ENCODE measurements around the gene CARMIL3.
A peak's percentile ranks its signal among the peaks of the same experiment; 100 is the strongest.
"Not testable (repeated sequence)": the region's sequence is repeated elsewhere in the genome, so short reads cannot be mapped to it uniquely, and the experiment has no call there.

Gene CARMIL3

GRCh38 chr14:24040692-24041091 is 11.1 kb upstream of the CARMIL3 start:
- DNase-seq (ENCODE audit: low read depth in 2 of 2): no peak

GRCh38 chr14:24042746-24043145 is 9.1 kb upstream of the CARMIL3 start:
- DNase-seq (ENCODE audit: low read depth in 2 of 2): no peak

- DNase-seq (ENCODE audit: low read depth in 2 of 2): not testable (repeated sequence)
Measured at GRCh38 chr14:24049002-24049401, 2.8 kb upstream of the CARMIL3 start.

GRCh38 chr14:24050753-24051152 is 1.1 kb upstream of the CARMIL3 start:
- DNase-seq (ENCODE audit: low read depth in 2 of 2): not testable (repeated sequence)

- DNase-seq (ENCODE audit: low read depth in 2 of 2): no peak
Measured at GRCh38 chr14:24051176-24051788, 527 bp upstream of the CARMIL3 start.

GRCh38 chr14:24052656-24053547 is 1.1 kb downstream of the CARMIL3 start:
- peak; percentile 39 to 62 for DNase-seq (ENCODE audit: low read depth in 2 of 2)

GRCh38 chr14:24053548-24054323 is 1.9 kb downstream of the CARMIL3 start:
- DNase-seq (ENCODE audit: low read depth in 2 of 2): no peak

- DNase-seq (ENCODE audit: low read depth in 2 of 2): no peak
Measured at GRCh38 chr14:24054324-24054641, 2.5 kb downstream of the CARMIL3 start.

GRCh38 chr14:24054646-24055045 is 2.8 kb downstream of the CARMIL3 start:
- no peak for DNase-seq (ENCODE audit: low read depth in 2 of 2)

GRCh38 chr14:24055971-24056799 is 4.4 kb downstream of the CARMIL3 start:
- no peak for DNase-seq (ENCODE audit: low read depth in 2 of 2)

- no peak for DNase-seq (ENCODE audit: low read depth in 2 of 2)
Measured at GRCh38 chr14:24056800-24057184, 5.0 kb downstream of the CARMIL3 start.

GRCh38 chr14:24057271-24057670 is 5.5 kb downstream of the CARMIL3 start:
- no peak for DNase-seq (ENCODE audit: low read depth in 2 of 2)

- DNase-seq (ENCODE audit: low read depth in 2 of 2): no peak
Measured at GRCh38 chr14:24057867-24058259, 6.1 kb downstream of the CARMIL3 start.

- no peak for DNase-seq (ENCODE audit: low read depth in 2 of 2)
Measured at GRCh38 chr14:24058260-24058950, 6.6 kb downstream of the CARMIL3 start.

GRCh38 chr14:24058951-24059475 is 7.2 kb downstream of the CARMIL3 start:
- no peak for DNase-seq (ENCODE audit: low read depth in 2 of 2)

- no peak for DNase-seq (ENCODE audit: low read depth in 2 of 2)
Measured at GRCh38 chr14:24059841-24060388, 8.1 kb downstream of the CARMIL3 start.

GRCh38 chr14:24060443-24060842 is 8.6 kb downstream of the CARMIL3 start:
- DNase-seq (ENCODE audit: low read depth in 2 of 2): no peak

- DNase-seq (ENCODE audit: low read depth in 2 of 2): no peak
Measured at GRCh38 chr14:24060984-24061913, 9.4 kb downstream of the CARMIL3 start.

GRCh38 chr14:24062216-24062980 is 10.6 kb downstream of the CARMIL3 start:
- DNase-seq (ENCODE audit: low read depth in 2 of 2): no peak

All from stimulated activated CD8-positive, alpha-beta memory T cell treated with anti-CD3 and anti-CD28 coated beads, Interleukin-15, amount 100 ng/mL, for 4 hours (primary cell).